HFF-Myc (cell line): ENCODE measurements around the gene RACGAP1.
A peak's percentile ranks its signal among the peaks of the same experiment; 100 is the strongest.

ENCODE experiments used
- DNase-seq: peaks from one replicate; pipeline ENCODE4 v3.0.0-alpha.2; 2011; ENCODE audit warnings: low read depth; ENCODE audit errors: extremely low read depth
- H3K4me3 ChIP-seq: replicated peaks from 2 replicates; pipeline ENCODE4 v1.5.1; 2011; ENCODE audit warnings: low read depth, mild to moderate bottlenecking, control low read depth, low read length
- TF ChIP-seq, protein P1 (sequence below): IDR thresholded peaks from 2 replicates; pipeline ENCODE4 v1.5.1; 2012; ENCODE audit warnings: mild to moderate bottlenecking, low read depth, low read length, control low read depth; ENCODE audit errors: missing control alignments

The RACGAP1 gene

DNA sequence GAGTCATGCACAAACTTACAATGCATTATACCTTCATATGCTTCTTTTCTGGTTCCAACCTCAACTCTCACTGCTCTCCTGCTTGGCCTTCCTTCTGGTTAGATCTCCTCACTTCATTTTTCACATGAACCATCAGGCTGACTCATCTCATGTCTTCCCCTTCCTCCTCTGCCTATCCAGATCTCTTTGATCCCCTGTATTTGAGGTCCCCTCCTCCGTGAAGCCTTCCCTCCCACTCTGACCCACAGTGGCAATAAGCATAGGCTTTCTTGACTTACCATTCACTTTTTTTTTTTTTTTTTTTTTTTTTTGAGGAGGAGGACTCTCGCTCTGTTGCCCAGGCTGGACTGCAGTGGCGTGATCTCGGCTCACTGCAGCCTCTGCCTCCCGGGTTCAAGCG lies 17.4 kb upstream of the RACGAP1 start:
- H3K4me3 ChIP-seq, result no peak overlapping the region
- TF ChIP-seq, protein P1, sequence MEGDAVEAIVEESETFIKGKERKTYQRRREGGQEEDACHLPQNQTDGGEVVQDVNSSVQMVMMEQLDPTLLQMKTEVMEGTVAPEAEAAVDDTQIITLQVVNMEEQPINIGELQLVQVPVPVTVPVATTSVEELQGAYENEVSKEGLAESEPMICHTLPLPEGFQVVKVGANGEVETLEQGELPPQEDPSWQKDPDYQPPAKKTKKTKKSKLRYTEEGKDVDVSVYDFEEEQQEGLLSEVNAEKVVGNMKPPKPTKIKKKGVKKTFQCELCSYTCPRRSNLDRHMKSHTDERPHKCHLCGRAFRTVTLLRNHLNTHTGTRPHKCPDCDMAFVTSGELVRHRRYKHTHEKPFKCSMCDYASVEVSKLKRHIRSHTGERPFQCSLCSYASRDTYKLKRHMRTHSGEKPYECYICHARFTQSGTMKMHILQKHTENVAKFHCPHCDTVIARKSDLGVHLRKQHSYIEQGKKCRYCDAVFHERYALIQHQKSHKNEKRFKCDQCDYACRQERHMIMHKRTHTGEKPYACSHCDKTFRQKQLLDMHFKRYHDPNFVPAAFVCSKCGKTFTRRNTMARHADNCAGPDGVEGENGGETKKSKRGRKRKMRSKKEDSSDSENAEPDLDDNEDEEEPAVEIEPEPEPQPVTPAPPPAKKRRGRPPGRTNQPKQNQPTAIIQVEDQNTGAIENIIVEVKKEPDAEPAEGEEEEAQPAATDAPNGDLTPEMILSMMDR, result no peak
- no peak for DNase-seq

DNA sequence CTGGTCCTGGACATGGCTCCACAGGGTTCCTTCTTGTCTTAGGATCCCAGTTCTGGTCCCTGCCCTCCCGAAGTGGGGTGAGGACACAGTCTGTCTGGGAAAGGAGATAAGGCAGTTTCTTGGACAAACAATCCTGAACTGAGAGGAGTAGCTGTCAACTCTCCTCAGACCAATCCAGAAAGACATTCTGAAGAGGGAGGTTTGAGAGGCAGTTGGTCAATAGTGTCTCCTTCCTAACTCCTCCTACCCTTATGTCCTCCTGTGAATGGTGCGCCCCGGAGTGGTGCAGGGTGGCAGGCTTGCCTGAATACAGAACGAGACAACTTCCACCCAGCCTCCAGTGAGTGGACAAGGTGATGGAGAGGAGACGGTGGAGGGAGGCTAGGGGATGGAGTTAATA lies 16.7 kb upstream of the RACGAP1 start:
- TF ChIP-seq, protein P1, result no peak
- no peak overlapping the region for H3K4me3 ChIP-seq
- DNase-seq, result no peak

DNA sequence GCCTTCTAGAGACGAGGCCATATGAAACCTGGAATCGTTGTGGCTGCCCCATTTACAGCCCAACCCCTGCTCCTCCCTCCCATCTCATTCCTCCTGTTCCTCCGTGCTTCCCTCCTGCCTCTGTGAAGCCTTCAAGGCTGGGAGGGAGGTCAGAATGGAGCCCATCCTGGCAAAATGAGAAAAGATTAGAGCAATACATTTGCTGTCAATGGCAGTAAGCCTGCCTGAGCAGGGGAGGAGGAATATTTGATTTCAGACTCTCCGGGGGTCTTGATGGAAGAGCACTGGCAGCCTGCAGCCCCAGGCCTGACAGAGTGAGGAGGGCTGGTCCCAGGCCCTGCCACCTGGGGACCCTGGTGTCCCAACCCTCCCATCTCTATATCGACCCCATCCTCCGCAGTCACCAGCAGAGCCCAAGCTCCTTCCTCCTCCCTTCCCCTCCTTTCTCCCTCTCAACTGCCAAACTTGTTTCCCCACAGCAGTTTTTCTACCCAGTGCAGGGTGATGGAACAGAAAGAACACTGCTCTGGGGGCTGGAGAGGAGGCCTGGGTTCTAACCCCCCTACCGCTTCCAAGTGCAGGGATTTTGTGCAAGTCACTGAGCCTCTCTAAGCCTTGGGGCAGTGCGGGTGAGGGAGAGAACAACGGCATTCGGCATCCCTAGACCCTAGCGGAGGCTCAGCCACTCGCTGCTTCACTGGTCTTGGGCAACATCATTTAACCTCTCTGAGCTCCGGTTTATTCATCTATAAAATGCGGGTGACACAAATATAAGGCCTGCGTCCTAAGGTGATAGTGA lies 16.0 kb upstream of the RACGAP1 start:
- H3K4me3 ChIP-seq, result no peak overlapping the region
- DNase-seq, result no peak
- TF ChIP-seq, protein P1, result no peak

DNA sequence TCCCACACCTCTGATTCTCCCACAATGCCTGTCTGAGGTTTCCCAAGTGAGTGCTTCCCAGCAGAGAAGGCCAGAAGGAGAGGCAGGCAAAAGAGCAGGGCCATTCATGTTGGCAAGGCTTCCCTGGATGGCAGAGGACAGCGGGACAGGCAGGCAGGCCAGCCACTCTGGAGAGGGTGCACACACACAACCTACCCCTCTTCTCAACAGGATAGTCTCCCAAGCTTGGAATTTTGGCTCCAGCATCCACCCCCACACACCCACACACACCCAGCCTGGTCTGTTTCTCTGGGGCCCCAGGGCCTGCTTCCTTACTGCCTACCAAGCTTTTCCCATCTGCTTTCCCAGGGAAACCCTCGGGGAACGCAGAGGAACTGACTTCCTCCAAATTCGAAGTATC lies 15.4 kb upstream of the RACGAP1 start:
- TF ChIP-seq, protein P1, result no peak
- no peak overlapping the region for H3K4me3 ChIP-seq
- no peak for DNase-seq

DNA sequence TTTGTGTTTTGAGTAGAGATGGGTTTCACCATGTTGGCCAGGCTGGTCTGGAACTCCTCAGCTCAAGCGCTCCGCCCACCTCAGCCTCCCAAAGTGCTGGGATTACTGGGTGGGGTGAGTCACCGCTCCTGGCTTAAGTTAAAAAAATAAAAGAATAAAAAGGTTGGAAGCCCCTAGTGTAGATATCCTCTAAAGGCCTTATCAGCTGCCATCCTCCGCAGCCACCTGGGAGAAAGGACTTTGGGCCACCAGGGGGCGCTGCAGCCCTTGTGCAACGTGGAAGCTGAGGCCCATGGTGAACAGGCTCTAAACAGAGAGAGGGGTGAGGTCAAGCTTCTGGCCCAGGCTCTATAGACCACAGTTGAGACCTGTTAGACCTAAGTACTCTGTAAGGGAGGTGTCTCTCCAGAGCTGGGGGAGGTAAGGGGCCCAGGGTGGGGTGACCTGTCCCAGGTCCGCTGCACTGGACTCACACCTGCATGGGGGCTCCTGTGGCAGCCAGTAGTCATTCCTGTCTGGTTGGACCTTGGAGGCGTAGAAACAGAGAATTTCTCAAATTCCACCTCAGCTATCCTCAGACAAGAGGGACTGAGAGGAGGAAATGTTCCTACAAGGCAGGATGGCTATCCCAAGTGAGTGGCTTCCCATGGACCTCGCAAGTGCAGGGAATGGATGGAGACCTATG lies 14.0 kb upstream of the RACGAP1 start:
- DNase-seq, result no peak
- TF ChIP-seq, protein P1, result peak; percentile 94
- H3K4me3 ChIP-seq, result no peak overlapping the region

DNA sequence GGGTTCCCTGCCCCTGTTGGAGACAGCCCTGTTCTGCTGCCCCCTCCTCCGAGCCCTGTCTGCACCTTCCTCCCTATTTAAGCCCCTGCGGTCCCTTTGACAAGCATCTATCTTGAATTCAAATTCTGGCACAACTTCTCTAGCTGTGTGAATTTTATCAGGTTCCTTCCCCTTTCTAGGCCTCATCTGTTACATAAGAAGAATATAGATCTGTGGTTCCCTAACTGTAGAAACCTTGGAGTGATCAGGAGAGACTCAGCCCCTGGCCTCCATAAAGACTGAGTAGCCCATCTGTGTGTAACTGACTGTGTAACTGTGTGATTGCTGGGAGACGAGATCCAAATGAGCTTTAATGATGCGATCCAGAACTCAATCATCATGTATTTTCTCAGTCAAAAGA lies 13.0 kb upstream of the RACGAP1 start:
- DNase-seq, result no peak
- TF ChIP-seq, protein P1, result no peak
- no peak overlapping the region for H3K4me3 ChIP-seq
